OCI-LY1 (cell line): ENCODE measurements around the gene PARD3B.

Source experiments
- H2AFZ ChIP-seq: fragments of 200-600 bp; sonication (generic), shearing (Covaris generic); 2 replicates; pipeline ENCODE4 v1.6.0; 2014; ENCODE audit warnings: antibody characterized with exemption, mild to moderate bottlenecking, low read length
- H3F3A ChIP-seq: fragments of 200-600 bp; sonication (generic), shearing (Covaris generic); 2 replicates; pipeline ENCODE4 v1.6.0; 2014; ENCODE audit warnings: mild to moderate bottlenecking, antibody characterized with exemption, low read length, moderate library complexity; ENCODE audit not compliant: insufficient read depth
- H3K27ac ChIP-seq: fragments of 200-600 bp; sonication (generic); 2 replicates; pipeline ENCODE4 v1.5.1; 2014; ENCODE audit warnings: low read length, mixed run types, mild to moderate bottlenecking, low read depth; ENCODE audit not compliant: poor library complexity, severe bottlenecking
- H3K27me3 ChIP-seq: fragments of 200-600 bp; sonication (generic); 2 replicates; pipeline ENCODE4 v1.6.0; 2014; ENCODE audit warnings: antibody characterized with exemption, mild to moderate bottlenecking, low read length, moderate library complexity; ENCODE audit not compliant: insufficient read depth
- H3K36me3 ChIP-seq: fragments of 200-600 bp; sonication (generic); 2 replicates; pipeline ENCODE4 v1.6.1; 2014; ENCODE audit warnings: mild to moderate bottlenecking, antibody characterized with exemption, low read length, moderate library complexity, mixed read lengths; ENCODE audit not compliant: insufficient read depth
- H3K4me1 ChIP-seq: fragments of 200-600 bp; sonication (generic); 2 replicates; pipeline ENCODE4 v1.5.1; 2014; ENCODE audit warnings: mild to moderate bottlenecking, low read length, moderate library complexity; ENCODE audit not compliant: insufficient read depth, severe bottlenecking
- H3K4me2 ChIP-seq: fragments of 200-600 bp; sonication (generic), shearing (Covaris generic); 2 replicates; pipeline ENCODE4 v1.6.1; 2014; ENCODE audit warnings: low read length
- H3K4me3 ChIP-seq: fragments of 200-600 bp; sonication (generic); 2 replicates; pipeline ENCODE4 v1.5.1; 2014; ENCODE audit warnings: low read length, low read depth, mild to moderate bottlenecking, mixed read lengths; ENCODE audit not compliant: poor library complexity, severe bottlenecking
- H3K79me2 ChIP-seq: fragments of 200-600 bp; shearing (Covaris generic); 2 replicates; pipeline ENCODE4 v1.6.1; 2016; ENCODE audit warnings: mixed run types, low read length, mixed read lengths; ENCODE audit not compliant: insufficient read depth
- H3K9ac ChIP-seq: fragments of 200-600 bp; sonication (generic), shearing (Covaris generic); 2 replicates; pipeline ENCODE4 v1.6.1; 2014; ENCODE audit warnings: mild to moderate bottlenecking, low read length, mixed read lengths
- H3K9me2 ChIP-seq: fragments of 200-600 bp; sonication (generic), shearing (Covaris generic); 2 replicates; pipeline ENCODE4 v1.6.1; 2014; ENCODE audit warnings: low read depth, mild to moderate bottlenecking, low read length, mixed read lengths
- H3K9me3 ChIP-seq: fragments of 200-600 bp; shearing (Covaris generic); 2 replicates; pipeline ENCODE4 v1.6.1; 2014; ENCODE audit warnings: low read length, mixed read lengths
- H4K20me1 ChIP-seq: fragments of 200-600 bp; sonication (generic), shearing (Covaris generic); 2 replicates; pipeline ENCODE4 v1.6.0; 2016; ENCODE audit warnings: mild to moderate bottlenecking, low read length; ENCODE audit not compliant: insufficient read depth
- CTCF ChIP-seq: fragments of 200-600 bp; sonication (generic), shearing (Covaris generic); IDR thresholded peaks from 2 replicates; pipeline ENCODE4 v1.5.1; 2017; ENCODE audit warnings: mild to moderate bottlenecking, antibody characterized with exemption, low read length, moderate library complexity, mixed read lengths
- EZH2 ChIP-seq: fragments of 200-600 bp; sonication (generic), shearing (Covaris generic); IDR thresholded peaks from 2 replicates; pipeline ENCODE4 v1.8.0; 2017; ENCODE audit warnings: borderline replicate concordance, mixed run types, mild to moderate bottlenecking, antibody characterized with exemption, low read length, moderate library complexity, mixed read lengths

The PARD3B gene

GRCh38 chr2:204650611-204651010, 105.3 kb downstream of the PARD3B start:
- no peaks in the 10 kb centered on the region for H3K27me3 ChIP-seq
- no peak overlapping the region for H3K9ac ChIP-seq
- TF ChIP-seq EZH2 (no peak), CTCF (no peak)
- no peaks in the 10 kb centered on the region for H3K79me2 ChIP-seq
- H3K36me3 ChIP-seq, result no peaks in the 10 kb centered on the region
- H3K27ac ChIP-seq, result no peak overlapping the region
- no peaks in the 10 kb centered on the region for H3K9me2 ChIP-seq
- no peaks in the 10 kb centered on the region for H3F3A ChIP-seq
- no peak overlapping the region for H2AFZ ChIP-seq
- H3K4me1 ChIP-seq, result no peaks in the 10 kb centered on the region
- H3K9me3 ChIP-seq, result no peaks in the 10 kb centered on the region
- H3K4me3 ChIP-seq, result no peak overlapping the region
- no peaks in the 10 kb centered on the region for H4K20me1 ChIP-seq
- H3K4me2 ChIP-seq, result no peak overlapping the region

DNA sequence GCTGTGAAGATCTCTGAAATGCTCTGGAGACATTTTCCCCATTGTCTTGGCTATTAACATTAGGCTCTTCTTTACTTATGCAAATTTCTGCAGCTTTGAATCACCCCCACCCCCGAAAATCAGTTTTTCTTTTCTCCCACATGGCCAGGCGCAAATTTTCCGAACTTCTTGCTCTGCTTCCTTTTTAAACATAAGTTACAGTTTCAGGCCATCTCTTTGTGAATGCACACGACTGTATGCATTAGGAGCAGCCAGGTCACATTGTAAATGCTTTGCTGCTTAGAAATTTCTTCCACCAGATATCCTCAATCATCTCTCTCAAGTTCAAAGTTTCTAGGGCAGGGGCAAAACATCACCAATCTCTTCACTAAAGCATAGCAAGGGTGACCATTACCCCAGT, 106.8 kb downstream of the PARD3B start:
- H3K79me2 ChIP-seq, result no peaks in the 10 kb centered on the region
- H4K20me1 ChIP-seq, result no peaks in the 10 kb centered on the region
- no peaks in the 10 kb centered on the region for H3K9me3 ChIP-seq
- no peaks in the 10 kb centered on the region for H3K36me3 ChIP-seq
- H3K4me2 ChIP-seq, result no peak overlapping the region
- no peaks in the 10 kb centered on the region for H3F3A ChIP-seq
- H3K4me1 ChIP-seq, result no peaks in the 10 kb centered on the region
- H3K9me2 ChIP-seq, result no peaks in the 10 kb centered on the region
- no peak overlapping the region for H3K4me3 ChIP-seq
- no peak for TF ChIP-seq EZH2
- no peak overlapping the region for H3K9ac ChIP-seq
- no peak overlapping the region for H2AFZ ChIP-seq
- no peaks in the 10 kb centered on the region for H3K27me3 ChIP-seq
- H3K27ac ChIP-seq, result no peak overlapping the region

- no peaks in the 10 kb centered on the region for H3K36me3 ChIP-seq
- no peak overlapping the region for H3K9ac ChIP-seq
- H3K27ac ChIP-seq, result no peak overlapping the region
- H2AFZ ChIP-seq, result no peak overlapping the region
- no peaks in the 10 kb centered on the region for H3K79me2 ChIP-seq
- H4K20me1 ChIP-seq, result no peaks in the 10 kb centered on the region
- H3K4me2 ChIP-seq, result no peak overlapping the region
- H3K4me1 ChIP-seq, result no peaks in the 10 kb centered on the region
- no peaks in the 10 kb centered on the region for H3K9me2 ChIP-seq
- TF ChIP-seq EZH2 (no peak), CTCF (no peak)
- no peaks in the 10 kb centered on the region for H3F3A ChIP-seq
- H3K9me3 ChIP-seq, result no peaks in the 10 kb centered on the region
- no peaks in the 10 kb centered on the region for H3K27me3 ChIP-seq
- no peak overlapping the region for H3K4me3 ChIP-seq
Measured at GRCh38 chr2:204654669-204655068, 109.4 kb downstream of the PARD3B start.

GRCh38 chr2:204655101-204655500, 109.8 kb downstream of the PARD3B start:
- no peaks in the 10 kb centered on the region for H3K27me3 ChIP-seq

More at GRCh38 chr2:204655101-204655500, 109.8 kb downstream of the PARD3B start:
- no peaks in the 10 kb centered on the region for H3F3A ChIP-seq
- no peak overlapping the region for H3K27ac ChIP-seq
- H2AFZ ChIP-seq, result no peak overlapping the region
- H3K9me3 ChIP-seq, result no peaks in the 10 kb centered on the region
- no peaks in the 10 kb centered on the region for H3K4me1 ChIP-seq
- H3K9me2 ChIP-seq, result no peaks in the 10 kb centered on the region
- no peaks in the 10 kb centered on the region for H3K36me3 ChIP-seq
- H3K4me3 ChIP-seq, result no peak overlapping the region
- H3K9ac ChIP-seq, result no peak overlapping the region
- TF ChIP-seq EZH2 (no peak), CTCF (no peak)
- no peaks in the 10 kb centered on the region for H3K79me2 ChIP-seq
- no peak overlapping the region for H3K4me2 ChIP-seq
- H4K20me1 ChIP-seq, result no peaks in the 10 kb centered on the region
